Measurements from ENCODE around the gene M1AP.

The M1AP gene

GRCh38 chr2:74529357-74530238 lies 118.5 kb downstream of the M1AP start, which contains the start of the genes AUP1 and HTRA2:
Gene AUP1, minus strand, starts transcription at chr2:74529706. Its CDS starts 77 bp downstream, at chr2:74529629.
Gene HTRA2, plus strand, starts transcription at chr2:74529933. Its CDS starts 74 bp downstream, at chr2:74530007.
- Histone ChIP-seq H3K4me3 (peak within 1 kb of the TSS; percentile 98), H3K36me3 (ENCODE audit: insufficient read depth, low read length) (peaks cover 43% of the 10 kb centered on the region), H3K9me3 (ENCODE audit: low read depth, low read length) (no peaks in the 10 kb centered on the region), H3K27ac (peak within 1 kb of the TSS; percentile 87), H3K9ac (ENCODE audit: insufficient read length) (peak within 1 kb of the TSS; percentile 96)
- TF ChIP-seq EZH2 (IDR thresholded peaks at IDR 0.05) (no peak), POLR2AphosphoS5 (IDR thresholded peaks at IDR 0.05; ENCODE audit: borderline replicate concordance, low read depth, low read length) (peak; percentile 87)
- DNase-seq (ENCODE audit: low read depth, low spot score): no peak

- no peak for DNase-seq (ENCODE audit: low read depth, low spot score)
- no peaks in the 10 kb centered on the region for H3K9me3 ChIP-seq (ENCODE audit: low read depth, low read length)
- H3K9ac ChIP-seq (ENCODE audit: insufficient read length): peak overlapping the region; percentile 96
- TF ChIP-seq FOXP2 (optimal IDR thresholded peaks at IDR 0.05; ENCODE audit: control extremely low read depth, extremely low read length, insufficient read depth) (no peak), EZH2 (IDR thresholded peaks at IDR 0.05) (no peak), POLR2AphosphoS5 (IDR thresholded peaks at IDR 0.05; ENCODE audit: borderline replicate concordance, low read depth, low read length) (no peak)
- peak overlapping the region; percentile 98 for H3K4me3 ChIP-seq
- H3K36me3 ChIP-seq (ENCODE audit: insufficient read depth, low read length): peaks cover 43% of the 10 kb centered on the region
- peak overlapping the region; percentile 87 for H3K27ac ChIP-seq
These were observed 119.4 kb downstream of the M1AP start for GRCh38 chr2:74528600-74529356.

GRCh38 chr2:74527741-74528140 lies 120.4 kb downstream of the M1AP start:
- Histone ChIP-seq H3K9ac (ENCODE audit: insufficient read length) (no peak overlapping the region), H3K4me3 (no peak overlapping the region; the same call in 1 of the 2 replicates), H3K27ac (no peak overlapping the region), H3K9me3 (ENCODE audit: low read depth, low read length) (no peaks in the 10 kb centered on the region), H3K36me3 (ENCODE audit: insufficient read depth, low read length) (peaks cover 42% of the 10 kb centered on the region)
- no peak for DNase-seq (ENCODE audit: low read depth, low spot score)
- TF ChIP-seq FOXP2 (optimal IDR thresholded peaks at IDR 0.05; ENCODE audit: control extremely low read depth, extremely low read length, insufficient read depth) (no peak), EZH2 (IDR thresholded peaks at IDR 0.05) (no peak), POLR2AphosphoS5 (IDR thresholded peaks at IDR 0.05; ENCODE audit: borderline replicate concordance, low read depth, low read length) (no peak)

- Histone ChIP-seq H3K9ac (ENCODE audit: insufficient read length) (no peak overlapping the region), H3K4me3 (no peak overlapping the region), H3K27ac (no peak overlapping the region), H3K9me3 (ENCODE audit: low read depth, low read length) (no peaks in the 10 kb centered on the region), H3K36me3 (ENCODE audit: insufficient read depth, low read length) (peaks cover 37% of the 10 kb centered on the region)
- TF ChIP-seq POLR2AphosphoS5 (IDR thresholded peaks at IDR 0.05; ENCODE audit: borderline replicate concordance, low read depth, low read length): no peak
- TF ChIP-seq FOXP2 (optimal IDR thresholded peaks at IDR 0.05; ENCODE audit: control extremely low read depth, extremely low read length, insufficient read depth): no peak
- TF ChIP-seq EZH2 (IDR thresholded peaks at IDR 0.05): no peak
- DNase-seq (ENCODE audit: low read depth, low spot score): no peak
These were observed 121.4 kb downstream of the M1AP start for GRCh38 chr2:74526649-74527230.

GRCh38 chr2:74525717-74526648 lies 122.1 kb downstream of the M1AP start, which contains the start of gene DQX1:
Gene DQX1, minus strand, starts transcription at chr2:74526231. Its CDS starts 502 bp downstream, at chr2:74525729.
- TF ChIP-seq POLR2AphosphoS5 (IDR thresholded peaks at IDR 0.05; ENCODE audit: borderline replicate concordance, low read depth, low read length) (no peak), FOXP2 (optimal IDR thresholded peaks at IDR 0.05; ENCODE audit: control extremely low read depth, extremely low read length, insufficient read depth) (no peak), EZH2 (IDR thresholded peaks at IDR 0.05) (no peak)
- Histone ChIP-seq H3K36me3 (ENCODE audit: insufficient read depth, low read length) (peaks cover 31% of the 10 kb centered on the region), H3K27ac (no peak within 1 kb of the TSS), H3K9ac (ENCODE audit: insufficient read length) (no peak within 1 kb of the TSS), H3K4me3 (no peak within 1 kb of the TSS), H3K9me3 (ENCODE audit: low read depth, low read length) (no peaks in the 10 kb centered on the region)
- no peak for DNase-seq (ENCODE audit: low read depth, low spot score)

- no peak overlapping the region for H3K9ac ChIP-seq (ENCODE audit: insufficient read length)
- no peak for TF ChIP-seq FOXP2 (optimal IDR thresholded peaks at IDR 0.05; ENCODE audit: control extremely low read depth, extremely low read length, insufficient read depth)
- TF ChIP-seq EZH2 (IDR thresholded peaks at IDR 0.05): no peak
- no peak for TF ChIP-seq POLR2AphosphoS5 (IDR thresholded peaks at IDR 0.05; ENCODE audit: borderline replicate concordance, low read depth, low read length)
- no peaks in the 10 kb centered on the region for H3K9me3 ChIP-seq (ENCODE audit: low read depth, low read length)
- no peak overlapping the region for H3K27ac ChIP-seq
- no peak overlapping the region for H3K4me3 ChIP-seq
- no peak for DNase-seq (ENCODE audit: low read depth, low spot score)
- peaks cover 31% of the 10 kb centered on the region for H3K36me3 ChIP-seq (ENCODE audit: insufficient read depth, low read length)
These were observed 123.0 kb downstream of the M1AP start for GRCh38 chr2:74524955-74525716.

GRCh38 chr2:74524005-74524404 lies 124.1 kb downstream of the M1AP start:
- Histone ChIP-seq H3K9ac (ENCODE audit: insufficient read length) (no peak overlapping the region), H3K27ac (no peak overlapping the region), H3K36me3 (ENCODE audit: insufficient read depth, low read length) (peaks cover 31% of the 10 kb centered on the region), H3K9me3 (ENCODE audit: low read depth, low read length) (no peaks in the 10 kb centered on the region), H3K4me3 (no peak overlapping the region)
- no peak for DNase-seq (ENCODE audit: low read depth, low spot score)
- TF ChIP-seq EZH2 (IDR thresholded peaks at IDR 0.05): no peak
- TF ChIP-seq FOXP2 (optimal IDR thresholded peaks at IDR 0.05; ENCODE audit: control extremely low read depth, extremely low read length, insufficient read depth): no peak
- TF ChIP-seq POLR2AphosphoS5 (IDR thresholded peaks at IDR 0.05; ENCODE audit: borderline replicate concordance, low read depth, low read length): no peak
